Dedifferentiated amniotic fluid mesenchymal stem cell (primary cell): ENCODE results near the gene DLX2.
A peak's percentile ranks its signal among the peaks of the same experiment; 100 is the strongest.

Source experiments
- DNase-seq: peaks from one replicate; pipeline ENCODE4 v3.0.0-alpha.2; 2016; ENCODE audit errors: extremely low spot score

Gene DLX2

DNA sequence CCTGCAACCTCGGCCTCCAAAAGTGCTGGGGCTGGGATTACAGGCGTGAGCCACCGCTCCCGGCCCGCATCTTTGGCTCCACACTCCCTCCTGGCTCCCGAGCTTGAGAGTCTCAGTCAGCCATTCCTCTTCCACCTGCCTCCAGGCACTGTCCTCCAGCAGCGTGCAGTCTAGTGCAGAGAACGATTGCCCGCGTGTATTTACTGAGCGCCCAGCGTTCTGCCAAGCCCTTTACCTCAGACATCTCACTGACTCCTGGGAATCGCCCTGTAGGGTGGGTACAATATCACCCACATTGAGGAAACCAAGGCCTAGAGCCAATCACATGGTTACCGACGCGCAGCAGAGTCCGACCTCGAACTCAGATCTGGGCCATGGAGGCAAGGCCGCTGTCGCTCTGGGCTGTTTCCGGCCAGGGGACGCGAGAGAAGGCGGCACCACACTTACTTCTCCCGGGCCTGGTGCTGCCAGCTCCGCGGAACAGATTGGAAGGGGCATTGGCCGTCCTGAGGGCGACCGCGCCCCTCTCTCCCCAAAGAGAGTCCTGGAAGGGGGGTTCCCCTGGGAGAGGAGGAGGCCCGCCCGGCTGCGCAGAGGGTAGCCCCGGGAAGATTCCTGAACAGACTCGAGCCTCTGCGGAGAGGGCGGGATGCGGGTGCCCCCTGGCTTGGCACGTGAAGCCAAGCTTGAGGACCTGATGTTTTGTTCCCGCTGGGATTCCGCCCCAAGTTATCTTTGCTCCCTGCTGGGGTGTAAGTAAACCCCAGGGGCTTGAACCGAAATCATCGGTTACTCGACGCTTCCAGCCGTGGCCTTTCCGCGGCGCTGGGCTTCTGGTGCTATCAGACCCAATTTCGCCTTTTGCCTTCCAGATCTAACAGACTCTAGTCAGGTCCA is 5.2 kb upstream of the DLX2 start:
- DNase-seq = no peak

DNA sequence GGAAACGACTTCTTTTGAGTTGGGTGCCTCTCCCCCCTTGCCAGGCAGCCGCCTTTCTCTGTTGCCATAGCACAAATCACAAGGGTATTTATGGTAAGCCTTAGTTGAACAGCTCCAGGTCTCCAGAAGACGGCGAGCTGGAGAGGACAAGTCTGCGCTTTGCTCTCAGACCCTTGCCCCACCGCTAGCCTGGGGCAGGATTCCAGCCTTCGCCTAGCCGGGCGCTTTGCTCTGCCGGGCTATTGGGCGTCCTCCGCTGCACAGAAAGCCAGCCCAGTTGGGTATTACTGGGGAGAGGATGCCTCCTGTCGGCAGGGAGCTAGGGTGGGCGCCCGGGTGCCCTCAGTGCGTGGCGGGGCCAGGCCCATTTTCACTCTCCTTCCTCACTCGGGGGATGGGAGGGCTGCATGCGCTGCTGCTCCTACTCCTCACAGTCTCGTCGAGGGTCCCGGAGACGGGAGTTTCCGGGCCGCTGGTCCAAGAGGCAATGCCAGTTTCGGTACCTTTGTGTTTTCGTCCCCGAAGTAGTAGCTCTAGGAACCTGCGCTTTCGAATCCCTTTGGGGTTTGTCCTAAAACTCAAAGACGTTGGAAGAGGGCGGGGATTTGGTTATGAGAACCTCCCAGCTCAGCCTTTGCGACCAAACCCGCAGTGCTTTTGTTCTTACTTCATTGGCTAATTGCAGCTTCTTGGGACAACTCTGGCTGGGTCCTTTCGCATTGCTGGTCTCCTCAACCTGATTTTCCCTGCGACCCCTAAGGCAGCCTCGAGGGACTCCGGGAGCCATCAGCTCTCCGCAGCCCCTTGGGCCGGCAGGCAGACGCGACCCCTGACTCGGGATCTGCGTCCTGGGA is 3.6 kb upstream of the DLX2 start:
- peak; percentile 54 for DNase-seq

DNA sequence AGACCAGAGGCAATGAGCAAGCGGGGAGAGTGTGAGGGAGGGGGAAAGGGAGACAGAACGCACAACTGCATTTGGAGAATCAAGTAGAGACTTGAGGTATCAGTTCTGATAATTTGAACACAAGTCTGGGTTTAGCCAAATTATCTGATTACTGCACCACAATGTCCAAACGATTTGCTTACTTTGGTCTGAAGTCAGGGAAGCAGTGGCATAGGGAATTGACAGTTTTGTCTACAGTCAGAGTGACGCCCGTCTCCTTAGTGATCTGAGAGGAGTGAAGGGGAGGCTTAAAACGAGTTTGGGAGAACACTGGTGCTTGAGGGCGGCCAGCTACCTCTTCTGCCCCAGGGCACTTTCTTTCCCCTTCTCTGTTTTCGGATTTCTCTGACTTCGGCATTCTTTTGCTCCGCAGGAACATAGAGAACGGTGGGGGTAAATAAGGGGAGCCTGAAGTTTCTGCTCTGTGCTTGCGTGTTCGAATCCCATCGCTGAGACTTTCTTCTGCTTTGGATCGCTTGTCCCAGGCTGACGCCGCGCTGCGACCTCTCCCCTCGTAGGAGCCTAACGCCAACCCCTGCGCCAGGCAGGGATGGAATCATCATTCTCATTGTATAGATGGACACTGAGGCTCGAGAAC is 2.9 kb upstream of the DLX2 start:
- no peak for DNase-seq

- peak; percentile 83 for DNase-seq
Measured at GRCh38 chr2:172103471-172104272, 972 bp upstream of the DLX2 start.

DNA sequence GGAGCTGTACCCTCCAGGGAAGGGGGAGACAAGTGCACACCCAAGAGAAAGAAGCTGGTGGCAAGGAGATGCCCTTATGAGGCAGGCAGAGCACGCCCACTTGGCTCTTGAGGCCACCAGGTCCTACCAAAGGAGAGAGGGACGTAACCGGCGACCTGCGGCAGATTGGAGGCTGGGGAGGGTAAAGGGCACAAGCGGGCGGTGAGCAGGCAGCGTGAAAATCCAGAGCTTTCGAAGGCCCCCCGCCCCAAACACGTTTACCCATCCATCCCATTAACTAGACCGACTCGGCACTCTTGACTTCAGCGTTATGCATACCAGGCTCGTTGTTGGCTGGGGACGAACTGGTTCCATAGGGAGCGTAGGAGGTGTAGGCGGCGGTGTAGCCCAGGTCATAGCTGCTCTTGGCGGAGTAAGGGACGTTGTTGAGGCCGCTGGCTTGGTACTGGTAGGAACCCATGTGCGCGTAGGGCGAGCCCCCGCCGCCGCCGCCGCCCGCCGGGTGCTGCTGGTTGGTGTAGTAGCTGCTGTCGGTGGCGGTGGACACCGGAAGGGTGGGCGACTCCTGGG is 794 bp downstream of the DLX2 start:
- no peak for DNase-seq

DNA sequence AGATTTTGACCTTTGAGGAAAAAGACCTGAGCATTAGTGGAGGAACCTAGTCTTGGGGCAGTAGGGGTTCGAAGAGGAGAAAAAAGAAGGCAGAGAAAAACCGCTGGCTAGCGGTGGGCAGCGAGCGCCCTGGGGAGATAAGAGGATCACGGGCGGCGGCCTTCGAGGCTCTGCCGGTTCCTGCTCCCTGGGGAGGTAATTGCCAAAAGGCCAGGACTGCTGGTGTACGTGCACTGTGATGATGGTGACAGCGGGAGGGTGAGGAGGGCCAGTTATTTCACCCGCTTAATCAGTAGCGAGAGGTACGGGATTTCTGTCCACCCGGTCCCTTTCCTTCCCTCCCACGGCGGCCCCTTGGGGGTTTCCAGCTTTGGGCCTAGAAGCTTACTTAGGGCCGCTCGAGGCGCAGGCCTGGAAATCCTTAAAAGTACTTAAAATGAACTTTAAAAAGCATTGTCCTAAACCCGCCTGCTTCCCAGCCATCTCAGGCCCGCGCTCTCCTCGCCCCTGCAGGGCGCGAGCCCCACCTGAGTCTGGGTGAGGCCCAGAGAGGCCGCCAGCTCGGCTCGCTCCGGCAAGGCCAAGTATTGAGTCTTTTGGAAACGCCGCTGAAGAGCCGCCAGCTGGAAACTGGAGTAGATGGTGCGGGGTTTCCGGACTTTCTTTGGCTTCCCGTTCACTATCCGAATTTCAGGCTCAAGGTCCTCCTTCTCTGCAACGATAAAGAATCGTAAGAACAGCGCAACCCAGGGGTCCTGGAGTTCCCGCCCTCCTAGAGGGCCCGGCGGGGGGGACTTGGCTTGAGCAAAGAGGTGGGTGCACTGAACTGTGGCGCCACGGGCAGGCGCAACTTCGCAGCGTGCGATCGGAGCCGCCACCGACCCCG is 1.5 kb downstream of the DLX2 start:
- DNase-seq = no peak

- DNase-seq = no peak
Measured at GRCh38 chr2:172100080-172100934, 2.4 kb downstream of the DLX2 start.

- DNase-seq = no peak
Measured at GRCh38 chr2:172099472-172100079, 3.1 kb downstream of the DLX2 start.

- DNase-seq = peak; percentile 59
Measured at GRCh38 chr2:172098650-172099471, 3.8 kb downstream of the DLX2 start.

GRCh38 chr2:172098287-172098649 is 4.4 kb downstream of the DLX2 start:
- no peak for DNase-seq

- no peak for DNase-seq
Measured at GRCh38 chr2:172097557-172098131, 5.1 kb downstream of the DLX2 start.

GRCh38 chr2:172096626-172097547 is 5.8 kb downstream of the DLX2 start:
- peak; percentile 91 for DNase-seq

- DNase-seq = no peak
Measured at GRCh38 chr2:172095905-172096625, 6.6 kb downstream of the DLX2 start.

GRCh38 chr2:172095146-172095904 is 7.4 kb downstream of the DLX2 start:
- peak; percentile 90 for DNase-seq
